ENCODE measurements around the gene MTA1. TPM values are rescaled to one million over a fixed set of nuclear protein-coding genes. Genes with fewer than 3 reads are reported as not detected.

The MTA1 gene
- total RNA-seq, 2 experiments from 2014 or later, result 103 to 217 TPM

DNA sequence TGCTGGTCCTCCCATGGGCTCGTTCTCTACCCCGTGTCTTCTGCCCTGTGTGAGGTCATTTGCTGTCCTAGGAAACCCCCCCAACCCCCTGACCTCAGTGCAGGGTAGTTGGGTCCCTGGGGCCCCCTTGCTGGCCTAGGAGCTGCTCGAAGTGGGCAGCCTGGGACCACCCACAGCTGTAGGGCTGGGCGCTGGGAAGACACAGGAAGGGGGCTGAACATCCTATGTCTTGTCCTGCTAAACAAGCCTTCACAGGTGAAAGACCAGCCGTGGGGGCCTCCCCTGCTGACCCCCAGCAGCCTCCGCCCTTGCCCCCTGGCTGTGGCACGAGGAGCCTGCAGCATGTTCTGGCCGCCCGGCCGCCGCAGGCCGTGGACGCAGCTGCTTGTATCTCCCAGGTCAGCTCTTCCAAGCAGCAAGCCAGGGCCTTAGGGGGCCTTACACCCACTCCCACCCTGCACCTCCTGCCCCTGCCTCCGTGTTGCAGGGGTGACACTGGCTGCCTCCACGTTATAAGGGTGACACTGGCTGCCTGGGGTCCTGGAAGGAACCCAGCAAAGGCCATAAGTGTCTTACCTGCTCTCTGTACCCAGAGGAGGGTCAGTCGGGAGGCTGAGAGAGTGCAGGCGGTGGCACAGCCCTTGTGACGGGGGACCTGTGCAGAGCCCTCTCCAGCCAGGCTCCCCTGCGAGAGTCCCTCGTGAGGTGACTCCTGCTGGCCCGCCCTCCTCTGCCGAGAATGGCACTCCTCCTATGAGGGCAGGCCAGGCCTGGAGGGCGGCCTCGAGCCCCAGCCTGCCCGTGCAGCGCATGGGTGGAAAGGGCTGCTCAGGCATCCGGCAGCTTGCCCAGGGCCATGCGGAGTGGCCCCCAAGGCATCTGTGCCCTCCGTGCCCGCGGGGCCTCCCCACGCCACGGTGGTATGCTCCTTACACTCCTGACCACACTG, 32.8 kb upstream of the MTA1 start:
- Histone ChIP-seq H3K79me2 (ENCODE audit: insufficient read depth, low read depth, low read length) (no peaks in the 10 kb centered on the region), H3K4me1 (ENCODE audit: insufficient read depth, low read length, poor library complexity, severe bottlenecking) (peaks cover 3% of the 10 kb centered on the region), H3K9me3 (ENCODE audit: low read length) (no peaks in the 10 kb centered on the region), H3K36me3 (ENCODE audit: insufficient read depth, low read length) (no peaks in the 10 kb centered on the region), H3K4me3 (ENCODE audit: low read depth, low read length, poor library complexity, severe bottlenecking) (no peak overlapping the region), H4K20me1 (ENCODE audit: insufficient read depth, low read length) (no peaks in the 10 kb centered on the region), H2AFZ (ENCODE audit: low read length) (no peak overlapping the region), H3K27ac (ENCODE audit: low read depth, low read length, poor library complexity, severe bottlenecking) (no peak overlapping the region), H3K9me2 (ENCODE audit: insufficient read depth, low read length) (no peaks in the 10 kb centered on the region), H3K4me2 (ENCODE audit: low read length) (no peak overlapping the region)
- CTCF ChIA-PET (ENCODE audit: unreplicated experiment), result no interaction called here
- POLR2A ChIA-PET, result no interaction called here
- intact Hi-C loops (cut with micrococcal nuclease; ENCODE audit: unreplicated experiment), result no loop called here
- DNase-seq (ENCODE audit: low spot score), result no peak
- no TSS peak for BruUV-seq (replicated peaks)
- TF ChIP-seq, protein P1, sequence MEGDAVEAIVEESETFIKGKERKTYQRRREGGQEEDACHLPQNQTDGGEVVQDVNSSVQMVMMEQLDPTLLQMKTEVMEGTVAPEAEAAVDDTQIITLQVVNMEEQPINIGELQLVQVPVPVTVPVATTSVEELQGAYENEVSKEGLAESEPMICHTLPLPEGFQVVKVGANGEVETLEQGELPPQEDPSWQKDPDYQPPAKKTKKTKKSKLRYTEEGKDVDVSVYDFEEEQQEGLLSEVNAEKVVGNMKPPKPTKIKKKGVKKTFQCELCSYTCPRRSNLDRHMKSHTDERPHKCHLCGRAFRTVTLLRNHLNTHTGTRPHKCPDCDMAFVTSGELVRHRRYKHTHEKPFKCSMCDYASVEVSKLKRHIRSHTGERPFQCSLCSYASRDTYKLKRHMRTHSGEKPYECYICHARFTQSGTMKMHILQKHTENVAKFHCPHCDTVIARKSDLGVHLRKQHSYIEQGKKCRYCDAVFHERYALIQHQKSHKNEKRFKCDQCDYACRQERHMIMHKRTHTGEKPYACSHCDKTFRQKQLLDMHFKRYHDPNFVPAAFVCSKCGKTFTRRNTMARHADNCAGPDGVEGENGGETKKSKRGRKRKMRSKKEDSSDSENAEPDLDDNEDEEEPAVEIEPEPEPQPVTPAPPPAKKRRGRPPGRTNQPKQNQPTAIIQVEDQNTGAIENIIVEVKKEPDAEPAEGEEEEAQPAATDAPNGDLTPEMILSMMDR (conservative IDR thresholded peaks at IDR 0.05; ENCODE audit: low read length), result no peak
- no peak for TF ChIP-seq EZH2phosphoT487 (IDR thresholded peaks at IDR 0.05; ENCODE audit: borderline replicate concordance, low read depth, low read length)

DNA sequence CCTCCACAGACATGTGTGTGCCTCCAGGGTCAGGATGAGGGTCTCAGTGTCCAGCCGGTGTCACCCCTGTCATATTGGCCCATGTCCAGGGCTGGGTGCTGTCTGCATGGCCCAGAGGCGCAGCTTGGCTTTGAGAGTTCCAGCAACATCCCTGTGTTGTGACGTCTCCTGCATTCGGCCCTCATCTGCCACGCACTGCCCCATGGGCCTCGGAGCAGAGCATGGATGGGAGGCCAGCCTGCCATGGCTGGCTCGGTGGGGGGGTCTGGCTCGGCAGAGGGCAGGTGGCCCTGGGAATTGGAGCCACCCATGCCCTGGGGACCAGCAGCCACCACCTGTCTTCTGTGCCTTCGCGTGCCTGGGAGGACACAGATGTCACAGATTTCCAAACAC, 32.1 kb upstream of the MTA1 start:
- ChIA-PET POLR2A (no interaction called here), CTCF (ENCODE audit: unreplicated experiment) (no interaction called here)
- H3K79me2 ChIP-seq (ENCODE audit: insufficient read depth, low read depth, low read length), result no peaks in the 10 kb centered on the region
- no peaks in the 10 kb centered on the region for H3K9me2 ChIP-seq (ENCODE audit: insufficient read depth, low read length)
- DNase-seq (ENCODE audit: low spot score), result no peak
- intact Hi-C loops (cut with micrococcal nuclease; ENCODE audit: unreplicated experiment), result no loop called here
- H3K27ac ChIP-seq (ENCODE audit: low read depth, low read length, poor library complexity, severe bottlenecking), result no peak overlapping the region
- no peak overlapping the region for H3K4me2 ChIP-seq (ENCODE audit: low read length)
- H2AFZ ChIP-seq (ENCODE audit: low read length), result no peak overlapping the region
- no peaks in the 10 kb centered on the region for H4K20me1 ChIP-seq (ENCODE audit: insufficient read depth, low read length)
- no TSS peak for BruUV-seq (replicated peaks)
- no peak overlapping the region for H3K4me3 ChIP-seq (ENCODE audit: low read depth, low read length, poor library complexity, severe bottlenecking)
- H3K4me1 ChIP-seq (ENCODE audit: insufficient read depth, low read length, poor library complexity, severe bottlenecking), result peaks cover 3% of the 10 kb centered on the region
- H3K36me3 ChIP-seq (ENCODE audit: insufficient read depth, low read length), result no peaks in the 10 kb centered on the region
- H3K9me3 ChIP-seq (ENCODE audit: low read length), result no peaks in the 10 kb centered on the region
- TF ChIP-seq, protein P1 (conservative IDR thresholded peaks at IDR 0.05; ENCODE audit: low read length), result no peak
- TF ChIP-seq EZH2phosphoT487 (IDR thresholded peaks at IDR 0.05; ENCODE audit: borderline replicate concordance, low read depth, low read length), result no peak

Measured in OCI-LY7 (cell line).